ENCODE results near the gene ZNF580. TPM values are rescaled to one million over a fixed set of nuclear protein-coding genes. Genes with fewer than 3 reads are reported as not detected.
A peak's percentile ranks its signal among the peaks of the same experiment; 100 is the strongest.

The ZNF580 gene
- total RNA-seq, 1 donor from 2014 or later = 10.4 TPM

DNA sequence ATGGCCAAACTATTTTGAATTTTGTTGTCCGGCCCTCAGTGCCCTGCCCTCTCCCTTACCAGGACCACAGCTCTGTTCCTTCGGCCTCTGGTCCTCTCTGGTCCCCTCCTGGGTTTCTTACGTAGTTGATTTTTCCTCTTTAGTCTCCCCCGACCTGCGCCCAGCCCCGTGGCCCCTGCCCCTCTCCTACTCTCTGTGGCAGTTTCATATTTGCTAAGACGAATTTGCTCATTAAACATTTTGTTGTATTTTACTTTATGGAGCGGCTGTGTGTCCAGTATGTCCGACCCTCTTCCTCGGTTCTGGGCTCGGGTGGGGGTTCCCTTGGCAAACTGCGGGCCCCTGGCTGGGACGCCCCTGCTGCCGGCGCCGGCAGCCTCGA lies 33.6 kb downstream of the ZNF580 start:
- no peaks in the 10 kb centered on the region for H3K27me3 ChIP-seq (ENCODE audit: control insufficient read depth, insufficient read depth, low read length)
- DNase-seq (ENCODE audit: low read depth) = no peak
- peaks cover 4% of the 10 kb centered on the region for H3K36me3 ChIP-seq (ENCODE audit: control insufficient read depth, insufficient read depth, low read length)
- TF ChIP-seq, protein P1, sequence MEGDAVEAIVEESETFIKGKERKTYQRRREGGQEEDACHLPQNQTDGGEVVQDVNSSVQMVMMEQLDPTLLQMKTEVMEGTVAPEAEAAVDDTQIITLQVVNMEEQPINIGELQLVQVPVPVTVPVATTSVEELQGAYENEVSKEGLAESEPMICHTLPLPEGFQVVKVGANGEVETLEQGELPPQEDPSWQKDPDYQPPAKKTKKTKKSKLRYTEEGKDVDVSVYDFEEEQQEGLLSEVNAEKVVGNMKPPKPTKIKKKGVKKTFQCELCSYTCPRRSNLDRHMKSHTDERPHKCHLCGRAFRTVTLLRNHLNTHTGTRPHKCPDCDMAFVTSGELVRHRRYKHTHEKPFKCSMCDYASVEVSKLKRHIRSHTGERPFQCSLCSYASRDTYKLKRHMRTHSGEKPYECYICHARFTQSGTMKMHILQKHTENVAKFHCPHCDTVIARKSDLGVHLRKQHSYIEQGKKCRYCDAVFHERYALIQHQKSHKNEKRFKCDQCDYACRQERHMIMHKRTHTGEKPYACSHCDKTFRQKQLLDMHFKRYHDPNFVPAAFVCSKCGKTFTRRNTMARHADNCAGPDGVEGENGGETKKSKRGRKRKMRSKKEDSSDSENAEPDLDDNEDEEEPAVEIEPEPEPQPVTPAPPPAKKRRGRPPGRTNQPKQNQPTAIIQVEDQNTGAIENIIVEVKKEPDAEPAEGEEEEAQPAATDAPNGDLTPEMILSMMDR (IDR thresholded peaks at IDR 0.05; ENCODE audit: insufficient read depth, low read length, poor library complexity, severe bottlenecking) = no peak
- peak overlapping the region; percentile 84 for H3K4me3 ChIP-seq (ENCODE audit: low read depth, low read length)

GRCh38 chr19:55674841-55675660 lies 34.2 kb downstream of the ZNF580 start, which contains the start of gene EPN1:
Gene EPN1 (plus strand): TSS chr19:55675226. CDS start chr19:55678628, 3,402 bp downstream.
- H3K4me3 ChIP-seq (ENCODE audit: low read depth, low read length) = peak within 1 kb of the TSS; percentile 84
- no peaks in the 10 kb centered on the region for H3K27me3 ChIP-seq (ENCODE audit: control insufficient read depth, insufficient read depth, low read length)
- DNase-seq (ENCODE audit: low read depth) = peak; percentile 82
- peaks cover 3% of the 10 kb centered on the region for H3K36me3 ChIP-seq (ENCODE audit: control insufficient read depth, insufficient read depth, low read length)
- TF ChIP-seq, protein P1 (IDR thresholded peaks at IDR 0.05; ENCODE audit: insufficient read depth, low read length, poor library complexity, severe bottlenecking) = no peak

DNA sequence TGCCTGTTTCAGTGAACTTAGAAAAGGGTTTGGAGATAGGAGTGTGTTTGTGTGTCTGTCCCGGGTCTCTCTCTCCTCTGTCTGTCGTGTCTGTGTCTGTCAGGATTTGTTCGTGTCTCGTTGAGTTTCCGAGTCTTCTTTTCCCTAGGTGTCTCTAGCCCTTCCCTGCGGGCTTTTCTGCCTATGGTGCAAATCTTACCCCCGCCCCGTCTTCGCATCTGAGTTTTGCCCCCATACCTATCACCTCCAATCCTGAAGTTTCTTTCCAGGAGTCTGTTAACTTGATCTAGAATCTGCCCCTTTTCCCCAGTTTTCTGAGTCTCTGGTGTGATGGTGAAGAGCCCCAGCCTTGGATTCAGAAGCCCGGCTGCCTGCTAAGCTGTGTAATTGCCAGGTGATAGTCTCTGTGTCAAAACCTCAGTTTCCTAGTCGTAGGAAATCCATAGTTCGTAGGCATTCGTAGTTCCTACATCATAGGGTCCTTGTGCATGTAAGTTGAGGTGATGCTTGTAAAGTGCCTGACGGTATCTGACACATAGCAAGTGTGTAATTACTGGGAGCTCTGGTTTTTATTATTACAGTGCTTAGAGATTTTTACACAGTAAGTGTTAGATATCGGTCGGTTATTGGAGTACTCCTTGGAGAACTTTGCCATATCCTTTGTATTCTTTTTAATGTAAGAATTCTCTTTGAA lies 35.0 kb downstream of the ZNF580 start:
- H3K4me3 ChIP-seq (ENCODE audit: low read depth, low read length) = peak overlapping the region; percentile 84
- TF ChIP-seq, protein P1 (IDR thresholded peaks at IDR 0.05; ENCODE audit: insufficient read depth, low read length, poor library complexity, severe bottlenecking) = no peak
- no peak for DNase-seq (ENCODE audit: low read depth)
- peaks cover 2% of the 10 kb centered on the region for H3K36me3 ChIP-seq (ENCODE audit: control insufficient read depth, insufficient read depth, low read length)
- no peaks in the 10 kb centered on the region for H3K27me3 ChIP-seq (ENCODE audit: control insufficient read depth, insufficient read depth, low read length)

DNA sequence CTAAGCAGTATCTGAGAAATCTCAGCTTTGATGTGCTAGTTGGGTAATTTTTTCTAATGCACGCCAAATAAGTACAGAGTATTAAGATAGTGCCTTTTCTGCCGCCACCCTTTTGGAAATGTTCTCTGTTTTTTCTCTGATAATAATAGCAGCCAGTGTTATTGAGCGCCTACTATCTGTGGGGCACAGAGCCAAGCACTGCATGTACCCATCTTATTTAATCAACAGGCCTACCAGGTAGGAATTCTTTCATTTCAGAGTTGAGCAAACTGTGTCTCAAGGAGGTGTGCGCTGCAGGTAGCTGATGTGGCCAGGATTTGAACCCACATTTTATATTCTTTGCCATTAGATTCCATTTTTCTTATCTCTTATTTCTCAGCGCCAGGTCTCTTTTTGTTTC lies 35.6 kb downstream of the ZNF580 start:
- TF ChIP-seq, protein P1 (IDR thresholded peaks at IDR 0.05; ENCODE audit: insufficient read depth, low read length, poor library complexity, severe bottlenecking) = no peak
- H3K36me3 ChIP-seq (ENCODE audit: control insufficient read depth, insufficient read depth, low read length) = peaks cover 2% of the 10 kb centered on the region
- no peak for DNase-seq (ENCODE audit: low read depth)
- no peak overlapping the region for H3K4me3 ChIP-seq (ENCODE audit: low read depth, low read length)
- H3K27me3 ChIP-seq (ENCODE audit: control insufficient read depth, insufficient read depth, low read length) = no peaks in the 10 kb centered on the region

- Histone ChIP-seq H3K27me3 (ENCODE audit: control insufficient read depth, insufficient read depth, low read length) (no peaks in the 10 kb centered on the region), H3K4me3 (ENCODE audit: low read depth, low read length) (no peak overlapping the region), H3K36me3 (ENCODE audit: control insufficient read depth, insufficient read depth, low read length) (peaks cover 2% of the 10 kb centered on the region)
- TF ChIP-seq, protein P1 (IDR thresholded peaks at IDR 0.05; ENCODE audit: insufficient read depth, low read length, poor library complexity, severe bottlenecking) = no peak
- no peak for DNase-seq (ENCODE audit: low read depth)
These were observed 36.2 kb downstream of the ZNF580 start for GRCh38 chr19:55676889-55677505.
